Osteoblast (primary cell): ENCODE measurements around the gene GDE1. TPM values are rescaled to one million over a fixed set of nuclear protein-coding genes. Genes with fewer than 3 reads are reported as not detected.

ENCODE experiments used
- DNase-seq: peaks from one replicate; pipeline ENCODE4 v3.0.0; 2011; ENCODE audit warnings: low spot score, mixed read lengths; ENCODE audit not compliant: insufficient read length; ENCODE audit errors: missing footprints
- H2AFZ ChIP-seq: 2 replicates; pipeline ENCODE4 v1.6.0; 2011; ENCODE audit warnings: mild to moderate bottlenecking, low read length
- H3K27ac ChIP-seq: 2 replicates; pipeline ENCODE4 v1.5.1; 2011; ENCODE audit warnings: mild to moderate bottlenecking, low read depth, low read length, moderate library complexity
- H3K27me3 ChIP-seq: 2 replicates; pipeline ENCODE4 v1.6.0; 2012; ENCODE audit warnings: mild to moderate bottlenecking, control low read depth, inconsistent platforms, low read length, moderate library complexity; ENCODE audit not compliant: insufficient read depth
- H3K36me3 ChIP-seq: 2 replicates; pipeline ENCODE4 v1.5.1; 2011; ENCODE audit warnings: mild to moderate bottlenecking, low read length, control low read depth, moderate library complexity; ENCODE audit not compliant: insufficient read depth
- H3K4me1 ChIP-seq: 2 replicates; pipeline ENCODE4 v1.5.1; 2011; ENCODE audit warnings: mild to moderate bottlenecking, low read length, control low read depth, moderate library complexity; ENCODE audit not compliant: insufficient read depth
- H3K4me2 ChIP-seq: 2 replicates; pipeline ENCODE4 v1.6.0; 2011; ENCODE audit warnings: mild to moderate bottlenecking, low read length; ENCODE audit not compliant: insufficient read depth
- H3K4me3 ChIP-seq: fragments of 200-600 bp; sonication (generic); 3 replicates; pipeline ENCODE4 v1.5.1; 2012; ENCODE audit warnings: mild to moderate bottlenecking, low read length, inconsistent platforms; ENCODE audit not compliant: insufficient read depth
- H3K79me2 ChIP-seq: 2 replicates; pipeline ENCODE4 v1.6.0; 2012; ENCODE audit warnings: mild to moderate bottlenecking, low read length, control low read depth, inconsistent platforms; ENCODE audit not compliant: insufficient read depth
- H3K9me3 ChIP-seq: 2 replicates; pipeline ENCODE4 v1.5.1; 2011; ENCODE audit warnings: low read depth, low read length, control low read depth
- H4K20me1 ChIP-seq: 2 replicates; pipeline ENCODE4 v1.6.0; 2012; ENCODE audit warnings: mild to moderate bottlenecking, low read length, control low read depth; ENCODE audit not compliant: insufficient read depth
- total RNA-seq: library from RNA; depleted of rRNA; stranded (reverse); fragments of >200 nt; gene quantifications from 2 replicates; pipeline ENCODE4 v1.2.3, GENCODE V29; 2012
- TF ChIP-seq, protein P1 (sequence below): IDR thresholded peaks from 2 replicates; pipeline ENCODE4 v1.5.1; 2011; ENCODE audit warnings: mild to moderate bottlenecking, low read depth, low read length, moderate library complexity; ENCODE audit errors: extremely low read depth

Gene GDE1
- total RNA-seq, 1 donor: 77.1 TPM

DNA sequence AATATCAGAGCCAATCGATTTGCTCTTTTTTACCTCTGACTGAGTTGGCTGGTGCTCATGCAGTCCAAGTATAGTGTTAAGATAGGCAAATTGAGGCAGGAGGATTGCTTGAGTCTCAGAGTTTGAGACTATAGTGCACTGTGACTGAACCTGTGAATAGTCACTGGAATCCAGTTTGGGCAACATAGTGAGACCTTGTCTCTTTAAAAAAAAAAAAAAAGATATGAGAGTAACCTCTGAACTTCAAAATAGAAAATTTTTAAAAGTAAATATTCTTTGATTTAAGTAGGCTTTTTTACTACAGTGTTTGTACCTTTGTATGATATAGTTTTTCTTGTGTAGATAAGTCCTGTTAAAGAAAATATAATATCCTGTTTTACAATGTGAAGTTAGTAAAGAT lies 5.3 kb upstream of the GDE1 start:
- Histone ChIP-seq H3K4me1 (peaks cover 15% of the 10 kb centered on the region), H3K4me2 (no peak overlapping the region), H4K20me1 (no peaks in the 10 kb centered on the region), H2AFZ (no peak overlapping the region), H3K79me2 (peaks cover 34% of the 10 kb centered on the region), H3K4me3 (no peak overlapping the region), H3K27ac (no peak overlapping the region), H3K27me3 (no peaks in the 10 kb centered on the region), H3K36me3 (peaks cover 14% of the 10 kb centered on the region), H3K9me3 (no peaks in the 10 kb centered on the region)
- TF ChIP-seq, protein P1, sequence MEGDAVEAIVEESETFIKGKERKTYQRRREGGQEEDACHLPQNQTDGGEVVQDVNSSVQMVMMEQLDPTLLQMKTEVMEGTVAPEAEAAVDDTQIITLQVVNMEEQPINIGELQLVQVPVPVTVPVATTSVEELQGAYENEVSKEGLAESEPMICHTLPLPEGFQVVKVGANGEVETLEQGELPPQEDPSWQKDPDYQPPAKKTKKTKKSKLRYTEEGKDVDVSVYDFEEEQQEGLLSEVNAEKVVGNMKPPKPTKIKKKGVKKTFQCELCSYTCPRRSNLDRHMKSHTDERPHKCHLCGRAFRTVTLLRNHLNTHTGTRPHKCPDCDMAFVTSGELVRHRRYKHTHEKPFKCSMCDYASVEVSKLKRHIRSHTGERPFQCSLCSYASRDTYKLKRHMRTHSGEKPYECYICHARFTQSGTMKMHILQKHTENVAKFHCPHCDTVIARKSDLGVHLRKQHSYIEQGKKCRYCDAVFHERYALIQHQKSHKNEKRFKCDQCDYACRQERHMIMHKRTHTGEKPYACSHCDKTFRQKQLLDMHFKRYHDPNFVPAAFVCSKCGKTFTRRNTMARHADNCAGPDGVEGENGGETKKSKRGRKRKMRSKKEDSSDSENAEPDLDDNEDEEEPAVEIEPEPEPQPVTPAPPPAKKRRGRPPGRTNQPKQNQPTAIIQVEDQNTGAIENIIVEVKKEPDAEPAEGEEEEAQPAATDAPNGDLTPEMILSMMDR: no peak
- DNase-seq: no peak

DNA sequence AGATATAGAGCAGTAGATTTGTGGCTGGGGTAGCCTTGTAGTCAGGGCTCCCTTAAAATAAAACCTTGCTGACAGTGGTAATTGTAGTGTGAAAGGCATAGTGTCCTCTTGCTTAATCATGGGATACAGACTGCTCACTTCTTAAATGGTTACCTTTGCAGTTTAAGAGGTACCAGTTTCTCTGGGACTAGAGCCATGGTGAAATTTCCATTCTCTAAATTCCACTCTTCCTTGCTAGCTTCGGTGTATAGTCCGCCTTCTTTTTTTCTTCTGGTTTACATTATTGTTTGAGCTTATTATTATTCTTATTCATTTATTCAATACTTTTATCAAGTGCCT lies 3.5 kb upstream of the GDE1 start:
- H3K27me3 ChIP-seq: no peaks in the 10 kb centered on the region
- peaks cover 42% of the 10 kb centered on the region for H3K79me2 ChIP-seq
- peak overlapping the region; percentile 69 for H3K27ac ChIP-seq
- H3K4me1 ChIP-seq: peaks cover 26% of the 10 kb centered on the region
- H3K4me2 ChIP-seq: peak overlapping the region; percentile 93
- H2AFZ ChIP-seq: peak overlapping the region; percentile 98
- H3K4me3 ChIP-seq: peak overlapping the region; percentile 96
- TF ChIP-seq, protein P1: no peak
- H4K20me1 ChIP-seq: peaks cover 7% of the 10 kb centered on the region
- peaks cover 14% of the 10 kb centered on the region for H3K36me3 ChIP-seq
- no peaks in the 10 kb centered on the region for H3K9me3 ChIP-seq
- DNase-seq: no peak

DNA sequence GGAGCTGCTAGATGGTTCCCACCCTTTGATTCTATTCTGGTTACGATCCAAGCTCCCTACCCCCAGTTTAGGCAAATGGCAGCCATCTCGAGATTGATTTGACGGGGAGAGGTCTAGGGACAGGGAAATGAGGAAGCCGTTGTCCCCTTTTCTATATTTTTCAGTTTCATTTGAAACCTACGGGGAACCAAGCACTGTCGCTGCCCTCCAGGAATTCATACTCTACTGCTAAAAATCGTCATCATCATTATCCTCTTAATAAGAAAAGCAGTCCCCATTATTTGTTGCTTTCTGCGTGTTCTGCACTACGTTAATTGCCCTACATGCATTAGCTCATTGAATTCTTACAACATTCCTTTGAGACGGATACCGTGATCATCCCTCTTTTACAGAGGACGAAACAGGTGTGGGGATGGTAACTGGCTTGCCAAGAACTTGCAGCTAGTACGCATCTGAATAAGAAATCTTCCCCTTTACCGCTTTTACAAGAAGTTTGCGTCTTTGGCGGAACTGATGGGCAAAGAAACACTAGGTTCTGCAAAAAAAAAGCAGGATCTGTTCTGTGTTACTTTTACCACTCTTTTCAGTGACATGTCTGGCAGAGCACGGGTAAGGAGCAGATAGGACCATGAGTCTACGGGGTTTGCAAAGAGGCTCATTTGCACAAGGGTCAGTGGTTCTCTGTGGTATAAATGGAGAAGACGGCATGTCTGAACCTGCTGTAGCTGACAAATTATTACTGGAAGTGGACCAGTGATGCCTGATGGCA lies 2.9 kb upstream of the GDE1 start:
- Histone ChIP-seq H4K20me1 (peaks cover 7% of the 10 kb centered on the region), H3K27ac (peak overlapping the region; percentile 69), H3K9me3 (no peaks in the 10 kb centered on the region), H3K36me3 (peaks cover 14% of the 10 kb centered on the region), H3K4me1 (peaks cover 28% of the 10 kb centered on the region), H3K4me2 (peak overlapping the region; percentile 93), H3K79me2 (peaks cover 46% of the 10 kb centered on the region), H2AFZ (peak overlapping the region; percentile 98), H3K27me3 (no peaks in the 10 kb centered on the region), H3K4me3 (peak overlapping the region; percentile 96)
- peak; percentile 50 for DNase-seq
- TF ChIP-seq, protein P1: no peak

DNA sequence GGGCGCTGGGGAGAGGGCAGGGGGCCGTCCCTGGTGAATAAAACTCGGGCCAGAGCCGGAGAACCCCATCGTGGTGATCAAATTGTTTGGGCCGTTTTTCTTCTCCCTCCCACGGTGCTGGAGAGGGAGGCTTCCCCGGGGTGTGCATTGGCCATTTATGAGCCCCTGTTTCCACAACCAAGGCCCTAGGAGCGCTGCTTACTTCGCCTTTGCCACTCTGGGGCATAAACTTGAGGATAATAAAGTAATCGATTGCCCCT lies 2.4 kb upstream of the GDE1 start:
- TF ChIP-seq, protein P1: no peak
- Histone ChIP-seq H3K4me2 (peak overlapping the region; percentile 93), H3K4me3 (peak overlapping the region; percentile 96), H3K27me3 (no peaks in the 10 kb centered on the region), H3K4me1 (peaks cover 28% of the 10 kb centered on the region), H3K79me2 (peaks cover 49% of the 10 kb centered on the region), H3K36me3 (peaks cover 14% of the 10 kb centered on the region), H3K9me3 (no peaks in the 10 kb centered on the region), H2AFZ (peak overlapping the region; percentile 98), H4K20me1 (peaks cover 7% of the 10 kb centered on the region), H3K27ac (peak overlapping the region; percentile 69)
- peak; percentile 71 for DNase-seq
